GM12801 (cell line): ENCODE results near the gene ARFGEF2.

Experiments used
- CTCF ChIP-seq: IDR thresholded peaks from one replicate; pipeline ENCODE4 v1.5.1; 2011; ENCODE audit warnings: control low read depth; ENCODE audit not compliant: insufficient read length; ENCODE audit errors: extremely low read depth

Gene ARFGEF2

GRCh38 chr20:48983423-48984400 lies 62.2 kb downstream of the ARFGEF2 start:
- no peak for TF ChIP-seq CTCF

- TF ChIP-seq CTCF: no peak
These were observed 63.2 kb downstream of the ARFGEF2 start for GRCh38 chr20:48984575-48985219.

- no peak for TF ChIP-seq CTCF
These were observed 65.4 kb downstream of the ARFGEF2 start for GRCh38 chr20:48986899-48987298.

GRCh38 chr20:48990467-48990866 lies 69.0 kb downstream of the ARFGEF2 start:
- no peak for TF ChIP-seq CTCF

GRCh38 chr20:48995589-48995988 lies 74.1 kb downstream of the ARFGEF2 start:
- no peak for TF ChIP-seq CTCF

GRCh38 chr20:48999890-49000870 lies 78.7 kb downstream of the ARFGEF2 start:
- no peak for TF ChIP-seq CTCF
